ENCODE results near the gene ARVCF.

GRCh38 chr22:19970479-19971275, 45.9 kb downstream of the ARVCF start:
- TF ChIP-seq CTCF (IDR thresholded peaks at IDR 0.05) (peak; percentile 94), REST (IDR thresholded peaks at IDR 0.05; ENCODE audit: insufficient read depth in 1 of 2, low read depth in 2 of 2, low read length in 1 of 2) (no peak)

All from Panc1 (cell line).